GM23338 (cell line): ENCODE results near the gene HHATL. TPM values are rescaled to one million over a fixed set of nuclear protein-coding genes. Genes with fewer than 3 reads are reported as not detected.

Experiments
- ATAC-seq: fragments of 200-7000 bp; cut with Tn5 transposase; 3 replicates; pipeline ENCODE4 v1.9.1; 2020
- DNase-seq: peaks from one replicate; pipeline ENCODE4 v3.0.0-alpha.2; 2015; ENCODE audit warnings: low spot score
- H2AFZ ChIP-seq: fragments of 200-600 bp; sonication (generic); 2 replicates; pipeline ENCODE4 v1.8.0; 2016; ENCODE audit warnings: antibody characterized with exemption, mild to moderate bottlenecking, moderate library complexity
- H3F3A ChIP-seq: fragments of 200-600 bp; sonication (generic); replicated peaks from 2 replicates; pipeline ENCODE4 v1.8.0; 2017; ENCODE audit warnings: antibody characterized with exemption, mixed run types, low read depth
- H3K27ac ChIP-seq: fragments of 200-600 bp; sonication (generic); 2 replicates; pipeline ENCODE4 v1.6.1; 2016; ENCODE audit warnings: low read depth
- H3K27me3 ChIP-seq: fragments of 200-600 bp; sonication (generic); 2 replicates; pipeline ENCODE4 v1.8.0; 2016; ENCODE audit warnings: mild to moderate bottlenecking, mixed run types, moderate library complexity; ENCODE audit not compliant: insufficient read depth
- H3K36me3 ChIP-seq: fragments of 200-600 bp; sonication (generic); 2 replicates; pipeline ENCODE4 v1.8.0; 2016; ENCODE audit warnings: mild to moderate bottlenecking; ENCODE audit not compliant: insufficient read depth
- H3K4me1 ChIP-seq: fragments of 200-600 bp; sonication (generic); 2 replicates; pipeline ENCODE4 v1.8.0; 2016; ENCODE audit warnings: mild to moderate bottlenecking, moderate library complexity; ENCODE audit not compliant: insufficient read depth
- H3K4me2 ChIP-seq: fragments of 200-600 bp; sonication (generic); 2 replicates; pipeline ENCODE4 v1.7.1; 2017; ENCODE audit warnings: mixed run types
- H3K4me3 ChIP-seq: fragments of 200-600 bp; sonication (generic); 2 replicates; pipeline ENCODE4 v1.6.1; 2016; ENCODE audit warnings: mixed run types
- H3K79me2 ChIP-seq: fragments of 200-600 bp; sonication (generic); replicated peaks from 2 replicates; pipeline ENCODE4 v1.8.0; 2017; ENCODE audit warnings: mild to moderate bottlenecking; ENCODE audit not compliant: insufficient read depth
- H3K9me2 ChIP-seq: fragments of 200-600 bp; sonication (generic); 2 replicates; pipeline ENCODE4 v1.8.0; 2017; ENCODE audit not compliant: insufficient read depth
- H4K20me1 ChIP-seq: fragments of 200-600 bp; sonication (generic); replicated peaks from 2 replicates; pipeline ENCODE4 v1.8.0; 2017; ENCODE audit warnings: mild to moderate bottlenecking; ENCODE audit not compliant: insufficient read depth
- H3K27ac Mint-ChIP-seq: 2 replicates; pipeline ENCODE4 v1.8.0; 2020; ENCODE audit warnings: inconsistent platforms, mild to moderate bottlenecking, moderate library complexity, mixed read lengths
- H3K27me3 Mint-ChIP-seq: 3 replicates; pipeline ENCODE4 v1.8.0; 2022; ENCODE audit warnings: low read depth, mild to moderate bottlenecking, moderate library complexity, mixed read lengths, inconsistent platforms; ENCODE audit not compliant: insufficient read depth, poor library complexity
- H3K36me3 Mint-ChIP-seq: 3 replicates; pipeline ENCODE4 v1.8.0; 2021; ENCODE audit warnings: low read depth, mild to moderate bottlenecking, inconsistent platforms, moderate library complexity, mixed read lengths
- H3K4me1 Mint-ChIP-seq: 3 replicates; pipeline ENCODE4 v1.8.0; 2020; ENCODE audit warnings: mild to moderate bottlenecking, inconsistent platforms, mixed read lengths
- H3K4me3 Mint-ChIP-seq: 3 replicates; pipeline ENCODE4 v1.8.0; 2021; ENCODE audit warnings: moderate library complexity, mild to moderate bottlenecking, inconsistent platforms, mixed read lengths
- H3K9me3 Mint-ChIP-seq: 3 replicates; pipeline ENCODE4 v1.8.0; 2020; ENCODE audit warnings: moderate library complexity, mild to moderate bottlenecking, inconsistent platforms, mixed read lengths
- CREB1 ChIP-seq: fragments of 250-450 bp; sonication (Bioruptor Pico); IDR thresholded peaks from 2 replicates; pipeline ENCODE4 v1.5.0; 2020; ENCODE audit warnings: low read depth, mild to moderate bottlenecking, moderate library complexity
- EZH2 ChIP-seq: fragments of 200-600 bp; sonication (generic); IDR thresholded peaks from one replicate; pipeline ENCODE4 v1.8.0; 2017; ENCODE audit warnings: antibody characterized with exemption, mild to moderate bottlenecking, low read depth; ENCODE audit not compliant: unreplicated experiment
- JUNB ChIP-seq: IDR thresholded peaks from one replicate; pipeline ENCODE4 v1.6.1; 2016; ENCODE audit warnings: antibody characterized with exemption; ENCODE audit not compliant: unreplicated experiment
- REST ChIP-seq: IDR thresholded peaks from one replicate; pipeline ENCODE4 v1.6.1; 2018; ENCODE audit warnings: antibody characterized with exemption; ENCODE audit not compliant: unreplicated experiment
- STAT1 ChIP-seq: IDR thresholded peaks from one replicate; pipeline ENCODE4 v1.6.1; 2016; ENCODE audit warnings: antibody characterized with exemption; ENCODE audit not compliant: unreplicated experiment
- ZNF462 ChIP-seq: fragments of 250-450 bp; sonication (Bioruptor Pico); IDR thresholded peaks from 2 replicates; pipeline ENCODE4 v1.5.0; 2020; ENCODE audit warnings: mild to moderate bottlenecking, moderate library complexity
- polyA plus RNA-seq: library from polyadenylated mRNA; unstranded; fragments of >200 nt; fragmentation: Nextera tagmentation; extraction: Ambion mirVana; gene quantifications from 2 replicates; pipeline ENCODE4 v1.2.1, GENCODE V29; 2016
- total RNA-seq: library from RNA; depleted of rRNA; stranded (reverse); fragments of >200 nt; shearing (Covaris generic); gene quantifications from 2 replicates; pipeline ENCODE4 v1.2.3, GENCODE V29; 2014

Gene HHATL
- total and polyA plus RNA-seq, 2 experiments from 2014 or later, result not detected

GRCh38 chr3:42741796-42742195 lies 39.2 kb upstream of the HHATL start (continued):
- TF ChIP-seq ZNF462 (CRISPR knock-in tag) (no peak), STAT1 (no peak), REST (no peak)

GRCh38 chr3:42739401-42740158 lies 37.0 kb upstream of the HHATL start:
- H3K27me3 Mint-ChIP-seq, result peaks cover 4% of the 10 kb centered on the region
- ATAC-seq (no peak), DNase-seq (no peak)
- no peak overlapping the region for H3K4me3 Mint-ChIP-seq
- Histone ChIP-seq H3K4me3 (no peak overlapping the region), H3K27ac (no peak overlapping the region), H3K27me3 (no peaks in the 10 kb centered on the region), H3F3A (no peaks in the 10 kb centered on the region), H3K4me2 (no peak overlapping the region), H3K79me2 (no peaks in the 10 kb centered on the region), H3K9me2 (0 out of 2 replicates have a peak, but pooled peaks cover 2% of the 10 kb centered on the region), H2AFZ (no peak overlapping the region), H3K4me1 (no peaks in the 10 kb centered on the region), H4K20me1 (no peaks in the 10 kb centered on the region), H3K36me3 (no peaks in the 10 kb centered on the region)
- peaks cover 6% of the 10 kb centered on the region; the same call in 1 of the 3 replicates for H3K9me3 Mint-ChIP-seq
- H3K36me3 Mint-ChIP-seq, result no peaks in the 10 kb centered on the region
- peaks cover 10% of the 10 kb centered on the region; the same call in 2 of the 3 replicates for H3K4me1 Mint-ChIP-seq
- peak overlapping the region; percentile 48; the same call in 1 of the 2 replicates for H3K27ac Mint-ChIP-seq
- TF ChIP-seq CREB1, result no peak
- TF ChIP-seq STAT1, result no peak
- TF ChIP-seq JUNB, result no peak
- no peak for TF ChIP-seq EZH2
